Motor neuron (in vitro differentiated cells): Measurements from ENCODE around the gene PSD2. TPM values are rescaled to one million over a fixed set of nuclear protein-coding genes. Genes with fewer than 3 reads are reported as not detected.

Experiments used
- ATAC-seq, 8 experiments: fragments of 200-7000 bp; cut with Tn5 transposase; replicated peaks in 6 of 8; 2 replicates each; pipeline ENCODE4 v1.8.0; 2021; ENCODE audit warnings: mild to moderate bottlenecking in 8 of 8, moderate library complexity in 8 of 8
- H3K27ac ChIP-seq, 2 donors: fragments of 250-450 bp; sonication (Bioruptor Pico); 2 replicates each; pipeline ENCODE4 v1.9.0; 2021; ENCODE audit warnings: antibody characterized with exemption in 2 of 2, mild to moderate bottlenecking in 2 of 2, moderate library complexity in 1 of 2
- H3K4me1 ChIP-seq, 2 donors: fragments of 250-450 bp; sonication (Bioruptor Pico); replicated peaks in 1 of 2; 2 replicates each; pipeline ENCODE4 v1.6.1; 2021; ENCODE audit warnings: antibody characterized with exemption in 2 of 2, mild to moderate bottlenecking in 2 of 2, moderate library complexity in 1 of 2
- H3K4me3 ChIP-seq, 5 donors: fragments of 250-450 bp; sonication (Bioruptor Pico); 2 replicates each; pipeline ENCODE4 v1.9.0; 2021; ENCODE audit warnings: antibody characterized with exemption in 5 of 5, mild to moderate bottlenecking in 5 of 5, moderate library complexity in 4 of 5
- WGBS, 10 experiments: fragments of 450-650 bp; shearing (Covaris generic); methylation state at CpG; one replicate each; pipeline ENCODE4 v1.0.0; 2022; 5-methylcytosine and 5-hydroxymethylcytosine counted together
- in situ Hi-C, 9 experiments: fragments of 400-800 bp; cut with MboI; loops; one replicate each; pipeline ENCODE4 v1.15.0; 2021; ENCODE audit warnings: low sequenced_read_pairs in 9 of 9, low pct_unique_long_range_greater_than_20kb in 2 of 9; ENCODE audit not compliant: unreplicated experiment in 9 of 9
- total RNA-seq, 8 experiments: library from RNA; unstranded; fragments of 300-600 nt; gene quantifications; 2 replicates each; pipeline versions ENCODE4 v1.2.3 to v1.2.4, GENCODE V29; 2022

Gene PSD2
- total RNA-seq, 8 experiments from 2014 or later, result 0.17 to 12.5 (median 9.6) TPM; not detected in 2

DNA sequence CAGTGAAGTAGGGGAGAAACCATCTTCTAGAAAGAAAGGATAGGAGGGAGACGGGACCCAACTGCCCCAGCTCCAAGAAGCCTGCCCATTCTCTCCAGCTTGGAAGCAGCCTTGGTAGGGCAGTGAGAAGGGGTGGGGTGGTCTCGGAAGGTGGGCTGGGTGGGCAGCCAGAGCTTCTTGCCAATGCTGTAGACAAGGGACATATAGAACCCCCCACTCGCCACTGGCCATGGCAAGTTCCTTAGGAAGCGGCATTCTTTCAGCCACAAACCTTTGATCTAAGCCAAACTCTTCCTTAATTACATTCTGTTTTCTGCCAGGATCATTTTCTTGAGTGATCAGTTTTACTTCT lies 90.2 kb downstream of the PSD2 start:
- no peak overlapping the region for H3K27ac ChIP-seq
- H3K4me3 ChIP-seq, result no peak overlapping the region
- ATAC-seq, result no peak
- in situ Hi-C loops, result loop anchor here in 1 of 9 experiments (25.0 kb wide), 1 partner anchor 99 kb away; the partner anchor contains the start of gene PSD2
- 71 to 100% (median 83%) methylated on average over 1 to 2 of the region's 4 CpGs; no CpG with 5 or more reads in 5 of the 10 experiments for WGBS, 10 experiments
- H3K4me1 ChIP-seq, result peaks cover 13 to 20% of the 10 kb centered on the region in 2 donors

DNA sequence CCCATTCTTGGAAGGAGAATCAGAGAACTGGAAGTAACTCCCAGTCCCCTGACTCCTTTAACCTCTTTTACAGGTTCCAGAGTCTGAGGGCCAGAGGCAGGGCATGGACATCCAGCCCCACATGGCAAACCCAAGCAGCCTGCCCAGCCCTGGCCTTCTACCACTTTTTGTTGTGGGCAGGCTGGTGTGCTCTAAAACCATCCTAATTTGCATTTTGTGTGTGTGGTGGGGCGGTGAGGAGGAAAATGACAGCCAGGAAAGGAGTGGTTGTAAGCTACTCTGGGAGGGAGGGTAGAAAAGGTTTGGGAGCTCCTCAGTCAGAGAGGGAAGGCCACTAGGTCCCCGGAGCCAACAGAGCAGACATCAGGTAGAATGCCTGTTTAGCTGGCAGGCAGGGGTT lies 90.6 kb downstream of the PSD2 start:
- in situ Hi-C loops, result loop anchor here in 1 of 9 experiments (25.0 kb wide), 1 partner anchor 99 kb away; the partner anchor contains the start of gene PSD2

DNA sequence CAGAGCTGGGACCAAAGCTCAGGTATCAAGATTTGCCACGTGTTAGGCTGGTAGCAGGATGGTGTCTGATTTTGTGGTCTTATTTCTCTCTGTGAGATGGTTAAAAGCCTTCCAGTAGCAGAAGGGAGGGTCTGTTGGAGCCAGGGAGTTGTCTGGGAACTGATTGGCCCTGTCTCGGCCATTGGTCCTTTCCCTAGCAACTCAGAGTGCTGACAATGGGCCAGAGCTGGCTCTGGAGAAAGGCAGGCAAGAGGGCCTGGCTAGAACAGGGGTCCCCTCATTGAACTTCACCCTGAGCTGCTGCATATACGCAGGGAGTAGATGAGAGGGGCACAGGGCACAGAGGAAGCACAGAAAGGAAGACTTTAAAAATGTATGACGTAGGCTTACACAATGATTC lies 92.8 kb downstream of the PSD2 start:
- Histone ChIP-seq H3K4me1 (peaks cover 3% of the 10 kb centered on the region in 2 donors), H3K27ac (no peak overlapping the region), H3K4me3 (no peak overlapping the region)
- ATAC-seq, result peak in 1 of 8 experiments; percentile 64
- WGBS, 10 experiments, result 25 to 100% (median 51%) methylated on average over 1 to 4 of the region's 4 CpGs; no CpG with 5 or more reads in 1 of the 10 experiments
- in situ Hi-C loops, result loop anchor here in 1 of 9 experiments (25.0 kb wide), 1 partner anchor 101 kb away; the partner anchor contains the start of gene PSD2

More for the DNA sequence above, 90.6 kb downstream of the PSD2 start:
- WGBS, 10 experiments, result 20 to 83% (median 37%) methylated on average over 1 to 2 of the region's 2 CpGs; no CpG with 5 or more reads in 6 of the 10 experiments
- ATAC-seq, result peak in 1 of 8 experiments; percentile 33
- Histone ChIP-seq H3K4me1 (peaks cover 13 to 20% of the 10 kb centered on the region in 2 donors), H3K27ac (no peak overlapping the region), H3K4me3 (no peak overlapping the region)

DNA sequence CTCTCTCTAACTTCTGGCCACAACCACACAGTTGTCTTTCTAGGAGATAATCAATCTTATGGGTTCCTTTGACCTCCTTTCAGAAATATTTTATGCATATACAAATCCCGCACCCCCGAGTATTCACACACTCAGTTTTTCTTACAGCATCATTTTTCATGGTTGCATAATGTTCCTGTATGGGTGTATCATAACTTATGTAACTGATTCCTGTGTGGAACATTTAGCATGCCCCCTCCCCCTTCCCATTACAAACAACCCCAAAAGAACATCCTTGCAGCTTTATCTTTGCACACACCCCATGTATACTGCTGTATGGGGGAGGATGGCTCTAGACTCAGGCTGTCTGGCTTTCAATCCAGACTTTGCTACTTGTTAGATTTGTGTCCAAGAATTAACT lies 93.8 kb downstream of the PSD2 start:
- WGBS, 10 experiments, result 54 to 93% (median 90%) methylated on average over 2 of the region's 2 CpGs; no CpG with 5 or more reads in 5 of the 10 experiments
- Histone ChIP-seq H3K27ac (no peak overlapping the region), H3K4me1 (no peaks in the 10 kb centered on the region), H3K4me3 (no peak overlapping the region)
- ATAC-seq, result no peak
- in situ Hi-C loops, result loop anchor here in 1 of 9 experiments (25.0 kb wide), 1 partner anchor 102 kb away; the partner anchor contains the start of gene PSD2

DNA sequence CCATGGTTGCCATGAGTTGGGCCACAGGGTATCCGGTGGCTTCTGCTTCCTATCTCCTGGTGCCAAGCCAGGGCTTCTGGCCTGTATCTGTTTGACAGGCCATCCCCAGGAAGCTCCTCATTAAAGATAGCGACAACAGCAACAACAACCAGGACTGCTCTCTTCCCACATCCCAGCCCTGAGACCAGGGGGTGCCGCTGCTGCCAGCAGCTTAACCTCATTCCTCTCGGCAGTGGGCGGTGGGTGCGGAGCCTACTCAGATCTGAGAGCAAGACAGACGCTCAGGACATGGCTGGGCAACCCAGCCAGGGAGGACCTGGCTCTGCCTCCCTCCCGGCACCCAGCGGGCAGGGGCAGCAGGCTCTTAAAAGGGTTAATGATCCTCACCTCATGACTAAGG lies 98.3 kb downstream of the PSD2 start:
- in situ Hi-C loops, result loop anchor here in 1 of 9 experiments (25.0 kb wide), 1 partner anchor 107 kb away; the partner anchor contains the start of gene PSD2
- ATAC-seq, result no peak
- H3K27ac ChIP-seq, result no peak overlapping the region
- WGBS, 10 experiments, result 0 to 100% (median 86%) methylated on average over 1 to 6 of the region's 9 CpGs; no CpG with 5 or more reads in 3 of the 10 experiments
- H3K4me3 ChIP-seq, result no peak overlapping the region
- H3K4me1 ChIP-seq, result no peaks in the 10 kb centered on the region

Other genes starting within 250 kb of the PSD2 start
- 100 to 1,000 TPM in 4 of 8 experiments, 10 to 100 TPM in 4; 66.9 to 164 (median 102) TPM for gene UBE2D2, start 234.5 kb upstream of the PSD2 start, total RNA-seq
- 100 to 1,000 TPM in 4 of 8 experiments, 10 to 100 TPM in 4; 14.2 to 140 (median 95.8) TPM for gene CXXC5, start 147.5 kb upstream of the PSD2 start, total RNA-seq
- gene NRG2, start 247.5 kb downstream of the PSD2 start, total RNA-seq, result 1 to 10 TPM in 2 of 8 experiments, under 1 TPM in 5, not detected in 1; 0.28 to 1.8 (median 0.71) TPM